ENCODE results near the gene SMYD4.

SMYD4 gene

GRCh38 chr17:1871756-1872155 is 42.1 kb upstream of the SMYD4 start:
- no peak overlapping the region for H3K4me3 ChIP-seq (ENCODE audit: low read length)
- DNase-seq (ENCODE audit: low read depth), result no peak
- no peak for TF ChIP-seq CTCF (IDR thresholded peaks at IDR 0.05; ENCODE audit: insufficient read depth, low read depth, low read length, missing control alignments)

GRCh38 chr17:1870592-1870991 is 40.9 kb upstream of the SMYD4 start:
- no peak for TF ChIP-seq CTCF (IDR thresholded peaks at IDR 0.05; ENCODE audit: insufficient read depth, low read depth, low read length, missing control alignments)
- no peak overlapping the region for H3K4me3 ChIP-seq (ENCODE audit: low read length)
- DNase-seq (ENCODE audit: low read depth), result no peak

- DNase-seq (ENCODE audit: low read depth), result no peak
- H3K4me3 ChIP-seq (ENCODE audit: low read length), result no peak overlapping the region
- TF ChIP-seq CTCF (IDR thresholded peaks at IDR 0.05; ENCODE audit: insufficient read depth, low read depth, low read length, missing control alignments), result no peak
Measured at GRCh38 chr17:1868090-1868489, 38.4 kb upstream of the SMYD4 start.

GRCh38 chr17:1867307-1867706 is 37.6 kb upstream of the SMYD4 start:
- no peak overlapping the region for H3K4me3 ChIP-seq (ENCODE audit: low read length)
- no peak for DNase-seq (ENCODE audit: low read depth)
- TF ChIP-seq CTCF (IDR thresholded peaks at IDR 0.05; ENCODE audit: insufficient read depth, low read depth, low read length, missing control alignments), result no peak

- peak; percentile 72 for TF ChIP-seq CTCF (IDR thresholded peaks at IDR 0.05; ENCODE audit: insufficient read depth, low read depth, low read length, missing control alignments)
- DNase-seq (ENCODE audit: low read depth), result peak; percentile 61
- H3K4me3 ChIP-seq (ENCODE audit: low read length), result no peak overlapping the region
Measured at GRCh38 chr17:1865252-1866037, 35.7 kb upstream of the SMYD4 start.

- no peak for DNase-seq (ENCODE audit: low read depth)
- no peak overlapping the region for H3K4me3 ChIP-seq (ENCODE audit: low read length)
- TF ChIP-seq CTCF (IDR thresholded peaks at IDR 0.05; ENCODE audit: insufficient read depth, low read depth, low read length, missing control alignments), result no peak
Measured at GRCh38 chr17:1861391-1862010, 31.8 kb upstream of the SMYD4 start.

Measured in epithelial cell of esophagus (primary cell).